Femur (tissue), 1 donor: ENCODE measurements around the gene ERBIN.
"Not testable (repeated sequence)": the region's sequence is repeated elsewhere in the genome, so short reads cannot be mapped to it uniquely, and the experiment has no call there.

Experiments
- DNase-seq: peaks from one replicate; pipeline ENCODE4 v3.0.0-alpha.2; 2017

The ERBIN gene

DNA sequence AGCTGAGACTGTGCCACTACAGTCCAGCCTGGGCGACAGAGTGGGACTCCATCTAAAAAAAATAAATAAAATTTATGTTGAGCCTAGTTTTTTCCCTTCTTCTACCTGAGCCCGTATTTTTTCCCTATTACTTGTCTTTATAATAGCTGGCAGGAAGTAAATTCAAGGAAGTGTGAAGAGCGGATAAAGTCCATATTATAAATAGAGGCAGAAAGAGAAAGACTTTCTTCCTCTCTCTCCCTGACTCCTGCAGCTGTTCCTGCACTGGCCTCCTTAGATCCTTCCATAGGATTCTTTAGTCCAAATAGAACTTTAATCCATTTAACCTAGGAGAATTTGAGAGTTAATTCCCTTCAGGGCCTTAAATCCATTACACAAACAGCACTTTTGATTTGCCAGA is 10.3 kb upstream of the ERBIN start:
- no peak for DNase-seq

DNA sequence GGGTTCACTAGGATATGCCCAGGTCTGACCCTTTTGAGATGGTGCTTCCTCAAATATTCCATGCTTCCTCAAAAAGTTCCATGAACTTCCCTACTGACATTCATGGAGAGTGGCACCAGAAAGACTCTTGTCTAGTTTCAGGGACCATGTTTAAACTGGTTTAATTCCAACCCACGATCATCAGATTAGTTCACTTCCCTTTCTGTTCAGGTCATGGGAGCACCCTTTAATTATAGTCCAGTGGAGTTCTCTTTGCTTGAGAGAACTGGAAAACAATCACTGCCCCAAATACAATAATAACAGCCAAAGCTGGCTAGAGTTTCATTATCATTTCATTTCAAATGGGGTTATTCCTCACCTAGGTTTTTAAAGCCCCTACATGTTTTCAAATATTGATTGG is 9.7 kb upstream of the ERBIN start:
- no peak for DNase-seq

GRCh38 chr5:65919773-65920172 is 6.6 kb upstream of the ERBIN start:
- DNase-seq: no peak

DNA sequence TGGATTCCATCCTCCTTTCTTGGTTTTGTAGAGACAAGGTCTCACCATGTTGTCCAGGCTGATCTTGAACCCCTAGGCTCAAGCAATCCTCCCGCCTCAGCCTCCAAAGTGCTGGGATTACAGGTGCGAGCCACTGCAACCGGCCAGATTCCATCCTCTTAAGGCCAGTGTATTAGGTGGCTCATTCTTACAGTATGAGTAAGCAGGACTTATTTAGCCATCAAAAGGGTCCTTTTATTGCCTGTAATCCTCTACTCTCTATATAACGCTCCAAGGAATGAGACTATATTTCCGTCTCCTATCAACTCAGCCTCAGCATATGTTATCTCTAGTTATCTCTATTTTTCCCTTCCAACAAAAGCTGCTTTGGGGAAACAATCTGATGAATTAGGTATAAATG is 3.0 kb upstream of the ERBIN start:
- DNase-seq: no peak

DNA sequence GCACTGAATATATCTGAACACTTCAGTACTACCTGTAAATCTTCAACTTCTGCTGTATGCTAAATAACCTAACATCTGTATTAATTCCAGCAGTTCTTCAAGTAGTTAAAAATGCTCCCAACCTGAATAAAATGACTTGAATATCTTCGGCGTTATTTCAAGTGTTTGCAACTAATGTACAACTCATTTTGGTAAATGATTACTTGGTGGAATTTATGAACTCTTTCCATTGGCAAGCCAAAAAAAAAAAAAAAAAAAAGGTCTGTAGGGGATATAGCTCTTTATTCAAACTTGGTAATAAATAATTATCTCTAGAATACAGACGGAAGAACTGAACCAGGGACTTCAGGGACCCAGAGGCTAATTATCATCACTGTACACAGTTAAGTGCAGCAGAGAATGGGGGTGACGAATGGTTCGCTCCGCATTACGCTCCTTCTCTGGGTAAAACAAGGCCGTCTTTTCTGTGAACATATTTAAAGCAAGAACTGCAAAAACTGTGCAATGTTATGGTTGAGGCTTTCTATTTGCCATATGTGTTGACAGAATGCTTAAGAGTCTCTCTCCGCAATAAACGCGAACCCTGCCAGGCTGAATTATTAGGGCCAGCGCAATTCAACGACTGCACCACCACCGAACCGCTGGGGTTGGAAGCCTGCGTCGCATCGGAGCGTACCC is 1.9 kb upstream of the ERBIN start:
- DNase-seq: no peak

- peak; percentile 87 for DNase-seq
These were observed 1.3 kb upstream of the ERBIN start for GRCh38 chr5:65925044-65925600.

DNA sequence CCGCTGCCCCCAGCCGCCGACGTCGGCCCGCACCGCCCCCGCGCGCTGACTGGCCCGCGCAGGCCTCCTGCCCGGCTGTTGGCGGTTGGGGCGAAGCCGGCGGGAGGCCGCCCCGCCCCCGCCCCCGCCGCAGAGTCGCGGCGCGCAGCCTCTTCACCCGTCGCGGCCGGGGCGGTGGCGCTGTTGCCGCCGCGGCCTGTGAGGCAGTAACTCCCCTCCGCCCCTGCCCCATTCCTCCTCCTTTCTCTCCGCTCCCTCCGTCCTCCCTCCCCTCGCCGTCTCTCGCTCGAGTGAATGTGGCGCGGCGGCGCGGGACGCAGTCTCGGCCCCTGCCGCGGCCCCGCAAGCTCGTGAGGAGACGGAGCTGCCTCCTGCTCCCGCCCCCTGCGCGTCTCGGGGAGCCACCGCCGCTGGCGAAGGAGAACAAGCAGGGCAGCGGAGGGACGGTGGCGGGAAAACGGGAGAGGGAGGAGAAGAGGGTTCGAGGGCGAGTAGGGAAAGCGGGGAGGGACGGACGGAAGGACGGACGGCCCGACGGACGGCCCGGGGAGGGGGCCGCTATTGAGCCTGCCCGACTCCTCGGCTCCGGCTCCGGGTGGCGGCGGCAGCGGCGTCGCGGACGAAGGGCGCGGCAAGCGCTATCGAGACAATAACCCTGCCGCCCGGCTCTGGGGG is 637 bp upstream of the ERBIN start:
- DNase-seq: peak; percentile 93

DNA sequence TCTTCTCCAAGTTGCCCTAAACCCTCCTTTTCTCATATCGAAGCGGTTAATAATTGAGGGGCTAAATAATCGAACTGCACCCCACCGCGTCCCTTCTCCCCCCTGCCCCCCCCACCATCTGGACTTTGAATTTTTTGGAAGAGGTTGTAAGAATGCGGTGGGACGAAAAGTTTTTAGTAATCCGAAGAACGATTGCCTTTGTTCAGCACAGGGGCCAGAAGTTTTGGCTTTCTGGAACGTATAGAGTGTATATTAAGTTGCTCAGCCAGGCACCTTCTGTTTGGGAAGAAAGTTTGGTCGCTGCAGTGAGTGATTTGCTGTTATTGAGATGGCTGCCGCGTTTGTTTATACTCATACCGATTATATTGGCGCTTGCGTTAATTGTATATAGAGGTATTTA is 518 bp downstream of the ERBIN start:
- DNase-seq: peak; percentile 35

DNA sequence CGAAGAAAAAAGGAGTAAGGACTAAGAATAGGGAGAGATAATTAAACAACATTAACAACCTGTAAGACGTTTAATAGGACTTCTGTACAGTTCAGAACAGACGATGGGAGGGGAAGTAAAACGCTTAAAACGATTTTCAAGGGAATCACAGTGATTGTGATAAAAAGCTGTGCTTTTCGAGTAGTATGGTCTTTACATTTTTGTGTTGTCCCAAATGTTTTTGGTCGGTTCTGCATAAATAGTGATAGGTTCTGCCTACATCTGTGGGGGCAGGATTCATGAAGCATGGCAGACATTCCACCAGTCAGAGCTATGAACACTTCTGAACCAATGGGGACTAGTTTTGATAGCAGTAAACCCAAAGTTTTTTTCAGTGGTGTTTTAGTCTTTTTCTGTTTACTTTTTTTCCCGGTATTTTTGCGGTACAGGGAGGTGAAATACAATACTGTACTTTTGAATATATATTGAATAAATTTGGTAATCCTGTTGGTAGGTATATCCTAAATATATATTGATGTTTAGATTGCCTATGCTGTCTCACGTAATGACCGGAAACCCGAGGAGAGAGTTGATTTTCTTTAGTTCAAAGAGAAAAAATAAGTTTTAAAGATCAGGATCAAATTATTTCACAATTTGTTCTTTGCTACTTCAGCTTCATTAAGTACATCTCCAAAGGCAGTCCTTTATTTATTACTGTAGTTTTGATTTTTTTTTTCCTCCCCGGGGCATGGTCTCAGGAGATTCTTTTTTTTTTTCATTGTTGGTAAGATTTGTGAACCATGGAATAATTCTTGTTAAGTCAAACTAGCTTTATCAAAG is 1.3 kb downstream of the ERBIN start:
- DNase-seq: peak; percentile 34

DNA sequence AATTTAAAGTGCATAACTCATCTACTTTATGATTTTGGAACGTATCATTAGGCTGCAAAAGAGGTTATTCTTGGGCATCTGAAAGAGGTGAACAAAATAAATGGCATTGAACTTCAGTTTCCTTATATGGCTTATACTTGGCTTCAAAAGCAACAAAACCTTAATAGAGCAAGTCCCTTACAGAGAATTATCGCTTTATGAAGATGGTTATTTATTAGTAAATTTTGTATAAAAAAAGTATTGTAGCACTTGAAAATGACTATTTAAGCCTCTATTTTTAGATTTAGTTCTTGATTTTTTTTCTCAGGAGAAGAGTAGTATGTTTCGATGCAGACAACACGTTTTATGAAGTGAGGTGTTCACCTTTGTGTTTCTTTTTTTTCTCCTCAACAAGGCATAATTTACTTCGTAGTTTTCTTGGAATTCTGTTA is 2.0 kb downstream of the ERBIN start:
- DNase-seq: no peak

DNA sequence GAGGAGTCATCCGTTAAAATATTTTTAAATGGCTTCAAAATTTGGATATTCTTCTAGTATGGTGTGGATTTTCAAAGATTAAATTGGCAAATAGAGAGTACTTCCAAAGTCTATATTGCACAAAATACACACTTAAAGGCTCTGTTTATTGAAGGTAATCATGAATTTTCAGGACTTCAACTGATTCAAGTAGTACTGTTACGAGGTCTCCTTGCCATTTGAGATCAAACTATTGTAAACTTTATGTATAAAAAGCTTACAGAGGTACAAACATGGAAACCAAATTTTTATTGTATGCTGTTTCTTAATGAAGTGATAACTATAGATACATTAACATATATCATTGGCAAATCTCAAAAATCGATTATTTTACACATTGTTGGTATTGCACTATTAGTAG is 2.5 kb downstream of the ERBIN start:
- no peak for DNase-seq

DNA sequence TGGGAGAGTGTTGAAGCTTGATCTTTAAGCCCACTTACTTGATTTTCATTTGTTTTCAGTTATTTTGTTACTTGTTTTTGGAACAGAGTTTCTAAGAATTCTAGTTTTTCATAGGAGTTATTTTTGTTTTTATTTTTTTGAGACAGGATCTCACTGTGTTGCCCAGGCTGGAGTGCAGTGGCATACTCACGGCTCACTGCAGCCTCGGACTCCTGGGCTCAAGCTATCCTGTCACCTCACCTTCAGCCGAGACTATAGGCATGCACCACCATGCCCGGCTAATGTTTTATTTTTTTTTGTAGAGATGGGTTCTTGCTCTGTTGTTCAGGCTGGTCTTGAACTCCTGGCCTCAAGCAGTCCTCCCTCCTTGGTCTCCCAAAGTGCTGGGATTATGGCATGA is 6.3 kb downstream of the ERBIN start:
- DNase-seq: no peak

DNA sequence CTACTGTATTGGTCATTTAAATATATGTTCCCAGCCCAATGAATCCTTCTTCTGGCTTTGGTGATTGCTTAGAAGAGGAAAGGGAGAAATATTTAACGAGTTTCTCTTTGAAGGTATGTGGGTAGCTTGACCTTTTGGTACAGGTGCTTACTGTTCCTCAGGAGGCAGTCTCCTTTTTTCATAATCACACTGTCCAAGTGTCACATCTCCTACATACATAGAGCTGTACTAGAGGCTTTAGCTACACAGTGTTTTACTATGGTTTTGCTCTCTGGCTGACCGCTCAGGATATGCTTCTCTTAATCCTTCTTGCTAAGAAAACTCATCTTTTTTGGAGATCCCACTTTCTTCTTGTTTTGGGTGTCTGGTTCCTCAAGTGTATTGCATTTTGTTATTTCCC is 6.9 kb downstream of the ERBIN start:
- no peak for DNase-seq

- no peak for DNase-seq
These were observed 11.9 kb downstream of the ERBIN start for GRCh38 chr5:65938256-65938655.

DNA sequence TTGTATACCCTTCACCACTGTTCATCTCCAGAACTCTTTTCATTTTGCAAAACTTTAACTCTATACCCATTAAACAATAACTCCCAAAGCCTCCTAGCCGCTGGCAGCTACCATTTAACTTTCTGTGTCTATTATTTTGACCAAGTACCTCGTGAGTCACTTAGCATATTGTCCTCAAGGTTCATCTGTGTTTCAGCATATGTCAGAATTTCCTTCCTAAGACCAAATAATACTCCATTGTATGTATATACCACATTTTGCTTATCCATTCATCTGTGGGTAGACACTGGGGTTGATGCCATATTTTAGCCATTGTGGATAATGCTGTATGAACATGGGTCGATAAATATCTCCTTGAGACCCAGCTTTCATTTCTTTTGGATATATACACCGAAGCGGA is 17.4 kb downstream of the ERBIN start:
- no peak for DNase-seq

DNA sequence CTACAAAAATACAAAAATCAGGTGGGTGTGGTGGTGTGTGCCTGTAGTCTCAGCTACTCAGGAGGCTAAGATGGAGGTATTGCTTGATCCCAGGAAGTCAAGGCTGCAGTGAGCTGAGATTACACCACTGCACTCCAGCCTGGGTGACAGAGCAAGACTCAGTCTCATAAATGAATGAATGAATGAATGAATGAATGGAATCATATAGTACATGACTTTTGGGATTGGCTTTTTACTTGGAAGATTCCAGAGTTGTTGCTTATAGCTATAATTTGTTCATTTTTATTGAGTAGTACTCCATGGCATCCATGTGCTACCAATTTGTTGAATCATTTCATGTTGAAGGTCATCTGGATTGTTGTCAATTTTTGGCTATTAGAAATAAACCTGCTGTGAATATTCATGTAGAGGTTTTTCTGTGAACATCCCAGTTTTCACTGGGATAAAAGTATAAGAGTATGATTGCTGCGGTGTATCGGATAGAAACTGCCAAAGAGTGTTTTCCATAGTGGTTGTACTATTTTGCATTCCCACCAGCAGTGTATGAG is 19.9 kb downstream of the ERBIN start:
- no peak for DNase-seq

DNA sequence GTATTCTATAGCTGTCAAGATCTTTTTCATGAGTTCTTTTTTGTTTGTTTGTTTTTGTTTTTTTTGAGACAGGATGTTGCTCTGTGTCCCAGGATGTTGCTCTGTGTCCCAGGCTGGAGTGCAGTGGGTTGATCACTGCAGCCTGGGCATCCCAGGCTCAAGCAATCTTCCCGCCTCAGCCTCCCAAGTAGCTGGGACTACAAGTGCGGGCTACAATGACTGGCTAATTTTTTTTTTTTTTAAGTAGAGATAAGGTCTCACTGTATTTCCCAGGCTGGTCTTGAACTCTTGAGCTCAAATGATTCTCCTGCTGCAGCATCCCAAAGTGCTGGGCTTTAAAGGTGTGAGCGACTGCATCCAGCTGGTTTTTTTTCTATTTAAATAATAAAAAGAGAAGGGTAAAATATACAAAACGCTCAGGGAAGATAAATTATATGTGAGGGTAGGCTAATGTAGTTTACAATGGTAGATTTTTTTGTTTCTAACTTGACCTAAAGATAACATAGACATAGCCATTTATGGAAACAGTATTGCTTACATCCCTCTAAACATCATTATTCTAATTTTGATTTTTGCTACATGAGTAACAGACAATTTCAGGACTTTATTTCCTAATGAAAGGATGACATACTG is 21.9 kb downstream of the ERBIN start:
- DNase-seq: no peak

DNA sequence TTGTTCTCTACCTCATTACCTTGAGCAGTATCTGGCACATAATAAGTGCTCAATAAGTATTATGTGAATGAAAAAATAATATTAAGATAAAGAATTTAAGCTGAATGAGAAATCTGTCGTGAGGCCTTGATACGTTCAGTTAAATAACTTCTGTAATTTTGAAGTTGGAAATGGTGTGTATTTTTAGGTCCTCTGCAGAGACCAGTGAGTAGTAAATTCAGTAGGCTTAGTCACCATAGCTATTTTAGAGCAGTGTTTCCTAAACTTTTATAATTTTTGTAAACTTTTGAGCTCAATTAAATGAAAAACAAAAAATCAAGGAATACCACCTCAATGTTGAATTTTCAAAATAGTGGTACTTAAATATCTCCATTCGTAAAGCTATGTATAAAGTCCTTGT is 25.0 kb downstream of the ERBIN start:
- DNase-seq: no peak

- no peak for DNase-seq
These were observed 25.9 kb downstream of the ERBIN start for GRCh38 chr5:65952259-65952658.

- DNase-seq: no peak
These were observed 27.8 kb downstream of the ERBIN start for GRCh38 chr5:65954200-65954599.

DNA sequence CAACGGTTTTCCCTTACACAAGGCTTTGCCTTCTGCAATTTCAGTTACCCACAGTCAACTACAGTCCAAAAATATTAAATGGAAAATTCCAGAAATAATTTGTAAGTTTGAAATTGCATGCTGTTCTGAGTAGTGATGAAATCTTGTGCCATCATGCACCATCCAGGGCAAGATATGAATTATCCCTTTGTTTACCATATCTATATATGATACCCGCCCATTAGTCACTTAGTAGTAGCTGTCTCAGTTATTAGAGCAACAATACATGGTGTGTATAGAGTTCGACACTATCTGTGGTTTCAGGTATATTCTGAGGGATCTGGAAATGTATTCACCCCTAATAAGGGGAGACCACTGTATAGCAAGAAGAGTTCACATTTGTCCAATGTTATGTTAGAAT is 29.4 kb downstream of the ERBIN start:
- no peak for DNase-seq

GRCh38 chr5:65957703-65958102 is 31.3 kb downstream of the ERBIN start:
- DNase-seq: not testable (repeated sequence)

DNA sequence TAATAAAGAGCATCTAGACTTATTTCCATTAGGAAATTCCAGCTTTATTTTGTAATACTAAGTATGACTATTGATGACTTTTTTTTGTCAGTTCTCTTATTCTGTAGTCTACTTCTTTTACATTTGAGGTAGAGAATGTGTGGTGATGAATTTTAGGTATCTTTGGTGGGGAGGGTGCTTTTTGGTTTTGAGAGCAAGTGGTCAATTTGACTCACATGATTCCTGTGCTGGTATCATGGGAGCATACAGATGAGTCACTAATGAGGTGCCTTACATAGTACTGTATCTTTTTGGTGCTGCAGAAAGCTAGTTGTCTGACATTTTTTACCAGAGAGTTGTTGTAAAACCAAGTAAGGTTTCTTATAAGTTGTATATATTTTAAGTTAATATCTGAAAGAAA is 35.3 kb downstream of the ERBIN start:
- no peak for DNase-seq
